Activated naive CD4-positive, alpha-beta T cell treated with Interleukin-2 at 50 U/mL for 16 hours (primary cell): ENCODE results near the gene KCNJ10.

Source experiments
- DNase-seq: peaks from one replicate; pipeline ENCODE4 v3.0.0-alpha.2; 2020

The KCNJ10 gene

DNA sequence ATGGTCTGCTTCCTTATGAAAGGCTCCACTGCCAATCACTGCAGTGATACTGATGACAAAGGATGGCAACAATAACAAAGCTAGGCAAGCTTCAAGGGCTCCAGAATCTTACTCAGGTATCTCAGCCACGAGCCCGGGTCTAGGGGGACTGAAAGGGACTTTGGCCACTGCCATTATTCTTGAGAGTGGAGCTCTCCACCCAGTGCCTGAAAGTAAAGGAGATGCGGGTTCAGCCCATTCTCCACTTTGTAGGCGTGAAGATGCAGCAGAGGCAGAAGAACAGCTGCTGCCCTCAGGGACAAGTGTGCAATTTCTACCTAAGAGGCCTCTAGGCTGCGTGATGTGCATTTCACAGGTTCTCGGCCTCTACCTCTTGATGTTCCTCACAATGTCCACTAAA is 84.5 kb downstream of the KCNJ10 start:
- no peak for DNase-seq

GRCh38 chr1:159983681-159984080 is 86.3 kb downstream of the KCNJ10 start:
- no peak for DNase-seq

- no peak for DNase-seq
Observed at GRCh38 chr1:159982280-159982679, 87.7 kb downstream of the KCNJ10 start.

GRCh38 chr1:159981351-159982055 is 88.5 kb downstream of the KCNJ10 start:
- DNase-seq = no peak

GRCh38 chr1:159980786-159981185 is 89.2 kb downstream of the KCNJ10 start:
- DNase-seq = no peak

- DNase-seq = no peak
Observed at GRCh38 chr1:159980076-159980475, 89.9 kb downstream of the KCNJ10 start.

DNA sequence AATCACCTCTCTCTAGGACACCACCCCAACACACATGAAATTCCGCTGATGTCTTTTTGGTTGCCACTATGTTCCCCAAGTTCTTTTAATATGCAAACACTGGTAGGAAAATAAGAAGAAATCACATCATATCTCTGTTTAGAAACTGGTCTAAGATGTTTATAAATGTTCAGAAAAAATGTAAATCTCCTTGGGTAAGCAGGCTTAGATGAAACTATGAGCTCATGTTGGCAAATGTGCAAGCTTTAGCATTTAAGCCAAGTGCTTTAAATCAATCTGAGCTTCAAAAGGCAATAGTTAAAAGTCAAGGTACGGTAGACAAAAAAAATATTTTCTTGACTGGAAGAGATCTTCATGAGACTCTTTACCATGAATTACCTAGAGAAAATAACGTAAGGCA is 90.7 kb downstream of the KCNJ10 start:
- no peak for DNase-seq

- no peak for DNase-seq
Observed at GRCh38 chr1:159978107-159978398, 91.9 kb downstream of the KCNJ10 start.

DNA sequence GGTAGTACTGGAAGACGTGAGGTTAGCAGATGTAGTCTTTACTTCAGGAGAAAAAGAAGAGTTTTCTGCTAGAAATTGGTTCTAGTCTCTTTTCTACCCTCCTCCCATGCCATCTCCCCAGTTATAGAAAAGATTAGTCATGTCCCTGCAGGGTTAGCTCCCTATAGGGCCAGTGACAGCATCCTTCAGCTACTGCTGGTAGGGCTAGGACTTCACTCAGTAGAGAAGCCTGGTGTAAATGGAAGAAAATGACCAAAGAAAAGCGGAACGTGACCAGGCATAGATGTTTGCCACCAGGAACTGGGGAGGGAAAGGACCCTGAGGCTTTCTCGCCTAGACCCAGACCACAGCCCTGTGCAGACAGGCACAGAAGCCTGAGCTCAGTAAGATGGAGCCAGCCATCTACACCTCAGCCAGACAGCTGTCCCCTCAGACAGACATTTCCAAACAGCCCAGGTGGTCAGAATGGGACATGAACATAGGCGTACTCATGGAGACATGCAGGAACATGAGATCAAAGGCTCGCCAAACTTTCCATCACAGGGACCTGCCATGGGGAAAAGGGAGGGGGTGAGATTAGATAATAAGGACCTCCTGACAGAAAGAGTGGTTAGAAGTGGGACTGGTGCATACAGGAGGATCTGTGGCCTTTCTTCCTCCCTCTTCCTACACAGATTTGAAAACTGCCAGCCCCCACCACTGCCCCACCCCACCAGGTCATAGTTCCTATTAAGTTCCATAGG is 92.4 kb downstream of the KCNJ10 start:
- DNase-seq = no peak

- no peak for DNase-seq
Observed at GRCh38 chr1:159974350-159974965, 95.5 kb downstream of the KCNJ10 start.

DNA sequence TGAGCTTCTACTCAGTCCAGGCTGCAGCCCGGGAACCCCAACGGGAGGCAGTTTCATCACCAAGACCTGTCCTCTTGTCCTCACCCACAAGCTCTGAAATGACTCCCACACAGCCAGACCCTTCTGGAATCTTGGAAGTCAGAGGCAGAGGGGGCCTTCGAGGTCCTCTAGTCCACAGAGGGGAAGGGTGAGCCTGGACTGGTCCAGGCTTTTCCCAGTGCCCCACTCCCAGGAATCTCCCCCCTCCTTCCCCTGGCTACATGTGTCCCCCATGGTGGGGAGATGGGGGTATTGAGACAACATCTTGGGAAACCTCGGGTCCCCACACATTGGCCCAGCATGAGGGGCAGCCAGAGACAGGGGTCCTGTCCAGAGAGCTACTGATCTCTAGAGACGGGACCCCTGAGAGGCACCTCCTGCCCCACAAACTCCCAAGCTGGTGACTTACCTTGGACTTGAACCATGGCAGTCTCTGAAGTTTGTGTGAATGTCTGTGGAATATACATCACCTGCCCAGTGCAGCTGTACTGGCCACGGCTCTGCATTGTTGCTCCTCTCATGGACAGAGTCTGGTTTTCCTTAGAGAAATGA is 96.5 kb downstream of the KCNJ10 start:
- DNase-seq = no peak

GRCh38 chr1:159972443-159973205 is 97.3 kb downstream of the KCNJ10 start:
- no peak for DNase-seq

GRCh38 chr1:159970932-159971342 is 99.0 kb downstream of the KCNJ10 start:
- no peak for DNase-seq

DNA sequence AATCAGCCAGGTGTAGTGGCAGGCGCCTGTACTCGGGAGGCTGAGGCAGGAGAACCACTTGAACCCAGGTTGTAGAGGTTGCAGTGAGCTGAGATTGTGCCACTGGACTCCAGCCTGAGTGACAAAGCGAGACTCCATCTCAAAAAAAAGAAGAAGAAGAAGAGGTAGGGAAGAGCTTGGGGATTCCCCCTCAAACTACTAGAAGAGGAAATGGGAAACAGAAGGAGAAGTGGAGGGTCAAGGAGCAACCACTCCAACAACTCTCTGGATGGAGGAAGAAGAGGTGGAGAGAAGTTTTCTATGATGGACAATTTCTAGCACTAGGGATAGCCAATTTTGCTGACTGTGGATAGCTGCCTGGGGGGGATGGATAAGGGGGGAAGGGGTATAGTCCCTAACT is 101.1 kb downstream of the KCNJ10 start:
- DNase-seq = no peak

GRCh38 chr1:159965263-159965662 is 104.7 kb downstream of the KCNJ10 start:
- DNase-seq = no peak

- no peak for DNase-seq
Observed at GRCh38 chr1:159964144-159964543, 105.8 kb downstream of the KCNJ10 start.

GRCh38 chr1:159962176-159962575 is 107.8 kb downstream of the KCNJ10 start:
- DNase-seq = no peak

DNA sequence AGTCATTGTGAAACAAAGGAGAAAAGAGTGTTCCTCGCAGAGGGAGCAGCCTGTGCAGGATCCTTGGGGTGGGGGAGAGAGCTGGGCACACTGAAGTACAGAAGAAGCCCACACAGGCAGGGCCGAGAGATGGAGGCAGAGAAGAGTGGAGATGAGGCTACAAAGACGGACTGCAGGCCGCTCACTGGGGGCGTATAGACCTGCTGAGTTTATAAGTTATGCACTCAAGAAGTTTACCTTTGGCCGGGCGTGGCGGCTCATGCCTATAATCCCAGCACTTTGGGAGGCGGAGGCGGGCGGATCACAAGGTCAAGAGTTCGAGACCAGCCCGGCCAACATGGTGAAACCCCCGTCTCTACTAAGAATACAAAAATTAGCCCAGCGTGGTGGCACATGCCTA is 108.3 kb downstream of the KCNJ10 start:
- no peak for DNase-seq

DNA sequence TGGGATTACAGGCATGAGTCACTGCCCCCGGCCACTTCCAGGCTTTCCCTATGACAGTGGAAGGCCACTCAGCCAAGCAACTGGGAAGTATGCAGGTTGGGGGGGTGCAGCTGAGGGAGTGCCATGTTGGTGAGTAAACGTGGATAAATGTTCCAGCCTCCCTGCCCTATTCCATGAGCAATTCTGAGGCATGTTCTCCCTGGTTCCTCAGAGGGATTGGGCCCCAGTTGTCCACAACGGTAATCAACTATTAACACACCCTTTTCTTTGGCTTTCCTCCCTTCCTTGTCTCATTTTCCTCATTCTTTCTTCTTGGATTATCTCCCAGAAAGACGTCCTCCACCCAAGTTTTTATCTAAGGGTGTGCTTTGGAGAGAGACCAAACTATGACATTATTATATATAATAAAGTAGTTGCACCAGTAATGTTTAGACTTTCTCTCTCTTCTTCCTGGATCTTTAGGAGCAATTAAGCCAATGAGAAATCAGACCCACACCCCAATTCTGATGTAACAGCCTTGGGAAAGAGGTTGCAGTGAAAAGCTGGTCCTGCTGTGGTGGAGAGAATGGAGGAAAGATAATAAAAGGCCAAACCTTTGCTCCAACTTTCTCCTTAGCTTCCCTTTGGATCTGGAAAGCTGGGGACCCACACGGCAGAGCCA is 109.1 kb downstream of the KCNJ10 start:
- DNase-seq = no peak

DNA sequence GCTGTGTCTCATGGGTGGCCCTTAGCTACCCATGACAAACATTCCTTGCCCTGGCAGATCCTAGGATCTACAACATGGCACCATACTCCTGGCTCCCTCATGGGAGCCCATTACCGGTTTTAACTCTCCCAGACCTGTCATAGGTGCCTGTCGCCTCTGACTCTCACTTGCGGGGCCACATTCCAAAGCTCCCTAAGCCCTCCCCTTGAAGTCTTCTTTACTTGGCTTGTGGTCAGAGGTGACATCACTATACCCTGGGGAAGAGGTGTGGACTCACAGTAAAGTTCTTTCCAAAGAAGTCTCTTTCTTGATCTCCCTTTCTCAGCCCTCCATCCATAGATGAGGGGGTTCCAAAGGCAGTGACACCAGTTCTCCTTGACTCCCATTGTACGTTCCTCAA is 110.5 kb downstream of the KCNJ10 start:
- no peak for DNase-seq

DNA sequence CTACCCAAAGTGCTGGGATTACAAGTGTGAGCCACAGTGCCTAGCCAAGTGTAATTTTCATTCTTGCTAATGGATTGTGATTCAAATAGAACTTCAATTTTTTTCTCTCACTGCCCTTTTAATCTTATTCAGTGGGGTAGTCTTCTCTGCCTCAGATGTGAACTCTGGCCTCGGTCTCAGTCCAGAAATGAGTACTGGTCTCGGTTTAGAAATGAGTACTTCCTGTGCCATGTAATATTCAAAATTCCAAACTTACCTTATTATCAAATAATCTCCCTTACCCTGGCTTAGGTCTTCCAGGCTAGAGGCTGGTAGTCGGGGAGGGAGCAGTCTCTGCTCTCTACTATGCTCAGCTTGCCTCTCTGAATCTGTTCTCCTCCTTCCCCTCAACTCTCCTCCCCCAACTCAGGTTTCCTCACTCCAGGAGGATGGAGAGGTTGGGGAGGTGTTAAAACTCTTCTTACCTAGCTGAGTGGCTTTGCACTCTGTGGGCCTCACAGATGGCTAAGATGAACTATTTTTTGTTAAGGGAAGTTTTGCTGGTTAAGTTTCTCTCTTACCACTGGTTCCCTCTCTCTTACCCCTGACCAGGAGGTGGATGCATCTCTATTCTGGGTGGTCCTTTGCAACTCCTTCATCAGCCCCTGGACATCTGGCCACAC is 111.1 kb downstream of the KCNJ10 start:
- DNase-seq = no peak

GRCh38 chr1:159957824-159958268 is 112.1 kb downstream of the KCNJ10 start:
- DNase-seq = no peak
